Lung (tissue), 16 donors: Measurements from ENCODE around the gene SCGB1D4. TPM values are rescaled to one million over a fixed set of nuclear protein-coding genes. Genes with fewer than 3 reads are reported as not detected.
"Not testable (repeated sequence)": the region's sequence is repeated elsewhere in the genome, so short reads cannot be mapped to it uniquely, and the experiment has no call there.

Experiments
- ATAC-seq: fragments of 200-7000 bp; cut with Tn5 transposase; one replicate; pipeline ENCODE4 v1.9.1; 2020; ENCODE audit warnings: moderate number of reproducible peaks; ENCODE audit not compliant: insufficient read depth, low FRiP score
- DNase-seq, 3 donors: peaks; one replicate each; pipeline ENCODE4 v3.0.0-alpha.2; 2013 to 2017
- H3K27ac ChIP-seq, 2 donors: one replicate each; pipeline ENCODE4 v1.5.1; 2013; ENCODE audit warnings: mild to moderate bottlenecking in 2 of 2, moderate library complexity in 2 of 2, control low read depth in 1 of 2, inconsistent platforms in 1 of 2, low read depth in 1 of 2, low read length in 1 of 2
- H3K27me3 ChIP-seq, 3 donors: one replicate each; pipeline ENCODE4 v1.5.1; 2013; ENCODE audit warnings: low read length in 2 of 3; ENCODE audit not compliant: control insufficient read depth in 3 of 3, insufficient read depth in 3 of 3
- H3K36me3 ChIP-seq, 4 donors: one replicate each; pipeline ENCODE4 v1.5.1; 2013; ENCODE audit warnings: low read length in 4 of 4, mild to moderate bottlenecking in 1 of 4, moderate library complexity in 1 of 4; ENCODE audit not compliant: control insufficient read depth in 4 of 4, insufficient read depth in 4 of 4
- H3K4me1 ChIP-seq, 5 donors: one replicate each; pipeline ENCODE4 v1.5.1; 2013; ENCODE audit warnings: low read length in 5 of 5, mild to moderate bottlenecking in 2 of 5, moderate library complexity in 1 of 5; ENCODE audit not compliant: control insufficient read depth in 5 of 5, insufficient read depth in 5 of 5
- H3K4me3 ChIP-seq: one replicate; pipeline ENCODE4 v1.5.1; 2013; ENCODE audit warnings: mild to moderate bottlenecking, control low read depth, moderate library complexity
- H3K9ac ChIP-seq, 2 donors: one replicate each; pipeline ENCODE4 v1.5.1; 2013; ENCODE audit warnings: low read length in 2 of 2, control low read depth in 1 of 2; ENCODE audit not compliant: insufficient read depth in 1 of 2
- H3K9me3 ChIP-seq, 4 donors: one replicate each; pipeline ENCODE4 v1.5.1; 2013; ENCODE audit warnings: low read length in 3 of 4, mild to moderate bottlenecking in 1 of 4, moderate library complexity in 1 of 4; ENCODE audit not compliant: control insufficient read depth in 4 of 4, insufficient read depth in 3 of 4
- WGBS, 2 donors: extraction: QIAGEN DNeasy Blood & Tissue Kit; methylation state at CpG; one replicate each; pipeline ENCODE4 v1.1.7; 2013; 5-methylcytosine and 5-hydroxymethylcytosine counted together
- long read RNA-seq, 5 donors: transcript quantifications; one replicate each; lab custom pipeline, GENCODE V29; 2026
- polyA plus RNA-seq, 2 donors: library from polyadenylated mRNA; stranded (reverse); fragments of 200-250 nt; gene quantifications; one replicate each; pipeline ENCODE4 v1.2.1, GENCODE V29; 2013
- total RNA-seq, 2 donors: library from RNA; depleted of rRNA in 1 of 2; stranded (reverse); fragments of >200 nt in 1 of 2; gene quantifications; one replicate each; pipeline ENCODE4 v1.2.1, GENCODE V29; 2014 to 2021
- TF ChIP-seq, protein P1 (sequence below): IDR thresholded peaks from 2 replicates; pipeline ENCODE4 v1.5.1; 2012; ENCODE audit warnings: mild to moderate bottlenecking; ENCODE audit errors: control extremely low read depth, extremely low read depth
- donor health status: control.
- donor health status: control.
- donor health status: Bipolar disorder and iron deficiency.
- donor health status: healthy.
- donor health status: DM: yes; HTN: yes; CAD: no.

SCGB1D4 gene, protein sequence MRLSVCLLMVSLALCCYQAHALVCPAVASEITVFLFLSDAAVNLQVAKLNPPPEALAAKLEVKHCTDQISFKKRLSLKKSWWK
- total RNA-seq (not detected), polyA plus RNA-seq (not detected)
- long read RNA-seq, donor 1: 0 reads
- long read RNA-seq, donor 2: 0 reads
- long read RNA-seq, donor 3: 0 reads
- long read RNA-seq, donor 4: 0 reads
- long read RNA-seq, donor 5: 0 reads

DNA sequence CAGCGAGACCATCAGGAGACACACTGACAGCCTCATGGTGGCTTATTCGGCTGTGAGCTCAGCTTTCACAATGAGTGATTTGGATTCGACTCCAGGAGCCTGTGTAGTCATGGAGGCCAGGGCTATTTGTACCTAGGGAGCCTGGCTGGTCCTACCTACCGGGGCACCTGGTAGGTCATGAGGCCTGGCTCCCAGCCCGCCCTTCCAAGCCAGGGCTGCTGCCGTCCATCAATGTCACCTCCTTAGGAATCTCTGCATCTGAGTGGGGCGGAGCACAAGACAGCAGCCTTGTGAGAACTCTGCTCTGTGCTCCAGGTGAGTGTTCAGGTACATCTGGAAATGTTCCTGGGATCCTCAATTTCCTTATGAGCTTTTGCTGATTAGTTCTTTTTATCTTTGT lies at the start of gene SCGB1D4:
Gene SCGB1D4 (minus strand): TSS at position 101 of the 400 bp plus-strand sequence. CDS start 65 bp downstream, at position 36.
- H3K4me1 ChIP-seq: no peaks in the 10 kb centered on the region
- no peak within 1 kb of the TSS for H3K27ac ChIP-seq
- ATAC-seq (no peak), DNase-seq (no peak)
- no peaks in the 10 kb centered on the region for H3K9me3 ChIP-seq
- peaks cover 0 to 12% (median 0%) of the 10 kb centered on the region in 3 donors for H3K27me3 ChIP-seq
- no peaks in the 10 kb centered on the region for H3K36me3 ChIP-seq
- no peak within 1 kb of the TSS for H3K9ac ChIP-seq
- H3K4me3 ChIP-seq: no peak within 1 kb of the TSS
- TF ChIP-seq, protein P1, sequence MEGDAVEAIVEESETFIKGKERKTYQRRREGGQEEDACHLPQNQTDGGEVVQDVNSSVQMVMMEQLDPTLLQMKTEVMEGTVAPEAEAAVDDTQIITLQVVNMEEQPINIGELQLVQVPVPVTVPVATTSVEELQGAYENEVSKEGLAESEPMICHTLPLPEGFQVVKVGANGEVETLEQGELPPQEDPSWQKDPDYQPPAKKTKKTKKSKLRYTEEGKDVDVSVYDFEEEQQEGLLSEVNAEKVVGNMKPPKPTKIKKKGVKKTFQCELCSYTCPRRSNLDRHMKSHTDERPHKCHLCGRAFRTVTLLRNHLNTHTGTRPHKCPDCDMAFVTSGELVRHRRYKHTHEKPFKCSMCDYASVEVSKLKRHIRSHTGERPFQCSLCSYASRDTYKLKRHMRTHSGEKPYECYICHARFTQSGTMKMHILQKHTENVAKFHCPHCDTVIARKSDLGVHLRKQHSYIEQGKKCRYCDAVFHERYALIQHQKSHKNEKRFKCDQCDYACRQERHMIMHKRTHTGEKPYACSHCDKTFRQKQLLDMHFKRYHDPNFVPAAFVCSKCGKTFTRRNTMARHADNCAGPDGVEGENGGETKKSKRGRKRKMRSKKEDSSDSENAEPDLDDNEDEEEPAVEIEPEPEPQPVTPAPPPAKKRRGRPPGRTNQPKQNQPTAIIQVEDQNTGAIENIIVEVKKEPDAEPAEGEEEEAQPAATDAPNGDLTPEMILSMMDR: no peak
- 67 to 72% methylated on average over 7 of the region's 7 CpGs for WGBS, 2 donors

DNA sequence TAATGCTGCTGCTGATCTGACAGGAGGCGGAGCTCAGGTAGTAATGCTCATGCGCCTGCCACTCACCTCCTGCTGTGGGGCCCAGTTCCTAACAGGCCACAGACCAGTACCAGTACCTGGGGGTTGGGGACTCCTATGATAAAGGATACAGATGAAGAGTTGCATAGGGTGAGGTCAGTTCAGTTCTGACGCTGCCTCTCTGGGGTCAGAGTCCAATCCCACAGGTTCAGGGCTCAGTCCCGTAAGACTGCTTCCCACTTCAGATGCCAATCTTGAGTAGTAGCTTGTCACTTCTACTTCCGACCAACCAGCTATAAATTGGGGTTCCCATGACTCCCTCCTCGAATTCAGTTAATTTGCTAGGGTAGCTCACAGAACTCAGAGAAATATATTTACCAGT lies 47.0 kb upstream of the SCGB1D4 start:
- Histone ChIP-seq H3K4me1 (no peaks in the 10 kb centered on the region), H3K9me3 (no peaks in the 10 kb centered on the region), H3K36me3 (no peaks in the 10 kb centered on the region), H3K9ac (no peak overlapping the region), H3K27me3 (peaks cover 0 to 59% (median 0%) of the 10 kb centered on the region in 3 donors), H3K27ac (no peak overlapping the region), H3K4me3 (no peak overlapping the region)
- no peak for DNase-seq
- 95 to 96% methylated on average over 6 of the region's 6 CpGs for WGBS, 2 donors
- TF ChIP-seq, protein P1: no peak
- no peak for ATAC-seq

DNA sequence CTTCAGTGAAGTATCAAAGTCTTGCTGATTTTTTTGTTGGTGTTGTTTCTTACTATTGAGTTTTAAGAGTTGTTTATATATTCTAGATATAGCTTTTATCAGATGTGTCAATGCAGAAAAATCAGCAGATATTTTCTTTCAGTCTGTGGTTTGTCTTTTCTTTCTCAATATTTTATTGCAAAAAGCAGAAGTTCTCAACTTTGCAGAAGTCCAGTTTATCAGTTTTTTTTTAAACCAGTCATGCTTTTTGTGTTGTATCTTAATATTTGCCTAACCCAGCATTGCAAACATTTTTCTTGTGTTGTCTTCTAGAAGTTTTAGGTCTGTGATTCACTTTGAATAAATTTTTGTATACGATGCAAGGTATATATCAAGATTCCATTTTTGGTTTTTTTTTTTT lies 45.3 kb upstream of the SCGB1D4 start:
- Histone ChIP-seq H3K27ac (no peak overlapping the region), H3K27me3 (peaks cover 0 to 57% (median under 1%) of the 10 kb centered on the region in 3 donors), H3K4me3 (no peak overlapping the region), H3K36me3 (no peaks in the 10 kb centered on the region), H3K9me3 (no peaks in the 10 kb centered on the region), H3K4me1 (no peaks in the 10 kb centered on the region), H3K9ac (no peak overlapping the region)
- TF ChIP-seq, protein P1: no peak
- no peak for DNase-seq
- 49 to 73% methylated on average over 1 of the region's 1 CpG for WGBS, 2 donors
- no peak for ATAC-seq

DNA sequence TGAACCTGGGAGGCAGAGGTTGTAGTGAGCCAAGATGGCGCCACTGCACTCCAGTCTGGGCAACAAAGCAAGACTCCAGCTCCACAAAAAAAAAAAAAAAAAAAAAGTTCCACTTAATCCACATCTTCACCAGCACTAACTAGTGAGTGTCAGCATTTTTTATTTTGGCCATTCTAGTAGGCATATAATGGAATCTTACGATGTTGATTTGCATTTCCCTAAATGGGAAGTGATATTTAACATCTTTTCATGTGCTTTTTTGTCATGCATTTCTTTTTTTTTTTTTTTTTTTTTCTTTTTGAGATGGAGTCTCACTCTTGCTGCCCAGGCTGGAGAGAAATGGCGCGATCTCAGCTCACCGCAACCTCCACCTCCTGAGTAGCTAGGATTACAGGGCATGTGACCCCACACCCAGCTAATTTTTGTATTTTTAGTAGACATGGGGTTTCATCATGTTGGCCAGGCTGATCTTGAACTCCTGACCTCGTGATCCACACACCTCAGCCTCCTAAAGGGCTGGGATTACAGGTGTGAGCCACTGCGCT lies 44.8 kb upstream of the SCGB1D4 start:
- not testable (repeated sequence) for H3K36me3 ChIP-seq, H3K27ac ChIP-seq, DNase-seq, H3K9ac ChIP-seq, ATAC-seq, H3K9me3 ChIP-seq, H3K4me3 ChIP-seq, H3K4me1 ChIP-seq
- peaks cover 0 to 60% (median 5%) of the 10 kb centered on the region in 3 donors for H3K27me3 ChIP-seq
- WGBS, 2 donors: 49 to 81% methylated on average over 7 of the region's 7 CpGs
